ENCODE data around the gene MTMR2.

The MTMR2 gene

DNA sequence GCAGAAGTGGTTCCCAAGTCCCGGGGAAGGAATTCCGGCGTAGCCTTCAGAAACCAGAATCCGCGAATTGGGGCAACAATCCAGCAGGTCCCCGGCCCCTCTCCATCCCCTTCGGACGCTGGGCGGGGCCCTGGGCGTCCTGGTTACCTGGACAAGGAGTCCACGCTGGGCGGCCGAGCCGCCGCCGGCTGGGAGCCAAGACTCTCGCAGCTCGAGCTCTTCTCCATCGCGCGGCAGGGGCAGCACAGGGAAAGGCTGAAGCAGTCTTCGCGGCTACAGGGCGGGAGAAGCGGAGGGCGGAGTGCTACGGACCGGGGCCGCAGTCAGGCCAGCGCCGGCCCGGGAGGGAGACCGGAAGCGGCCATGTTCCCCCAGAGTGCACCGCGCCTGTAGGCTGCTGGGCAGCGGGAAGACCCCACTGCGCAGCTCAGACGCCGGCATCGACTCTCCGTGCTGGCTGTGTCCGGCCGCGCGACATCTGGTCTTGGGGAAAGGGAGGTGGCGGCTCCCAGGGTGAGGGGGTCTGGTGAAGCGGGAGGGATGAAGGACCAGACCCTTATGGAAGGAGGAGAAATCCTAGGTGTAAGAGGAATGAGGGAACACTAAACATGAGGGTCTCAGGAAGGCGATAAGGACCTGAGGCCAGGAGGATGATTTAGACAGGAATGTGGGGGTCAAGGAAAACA lies at the start of gene MTMR2:
TSS of gene MTMR2 (minus strand) at position 380 of the 686 bp plus-strand sequence. CDS start at position 227, 153 bp downstream.
- DNase-seq (ENCODE audit: low read depth): peak; percentile 28
- H3K4me3 ChIP-seq (ENCODE audit: low read depth, low read length): peak within 1 kb of the TSS; percentile 87

DNA sequence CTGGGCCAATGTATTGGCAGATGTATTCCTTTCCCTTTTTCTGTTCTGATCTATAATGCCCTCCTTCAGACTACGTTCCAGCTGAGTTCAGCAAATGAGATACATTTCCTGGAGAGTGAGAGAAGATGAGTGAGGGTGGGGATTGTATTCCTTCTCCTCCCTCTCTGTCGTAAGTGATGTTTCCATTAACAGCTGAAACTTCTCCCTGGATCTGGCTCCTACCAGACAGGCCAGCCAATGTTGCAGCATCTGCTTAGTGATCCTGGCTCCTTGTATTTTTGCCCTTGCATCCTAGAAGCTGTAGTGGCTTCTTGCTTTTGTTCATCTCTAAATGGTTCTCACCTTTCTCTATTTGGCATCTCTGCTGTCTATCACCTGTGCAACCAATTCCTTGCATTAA lies 48.2 kb upstream of the MTMR2 start:
- no peak overlapping the region for H3K4me3 ChIP-seq (ENCODE audit: low read depth, low read length)
- DNase-seq (ENCODE audit: low read depth): no peak

DNA sequence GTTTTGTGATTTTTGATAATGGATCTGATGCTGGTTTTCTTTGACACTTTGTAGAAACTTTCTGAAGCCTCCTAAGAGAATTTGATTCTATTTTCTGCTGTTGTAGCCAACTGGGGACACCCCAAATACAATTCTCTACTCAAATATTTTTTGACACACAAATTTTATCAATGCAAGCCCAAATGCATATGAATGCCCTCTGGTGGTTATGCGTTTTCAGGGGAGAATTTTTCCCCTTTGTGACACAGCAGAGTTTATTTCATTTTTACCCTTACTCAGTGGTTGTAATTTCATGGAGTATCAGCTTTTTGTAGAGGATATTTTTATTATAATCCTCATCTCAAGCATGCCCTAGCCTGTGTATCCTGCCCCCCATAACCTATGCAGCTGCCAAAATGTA lies 44.7 kb upstream of the MTMR2 start:
- DNase-seq (ENCODE audit: low read depth): no peak
- no peak overlapping the region for H3K4me3 ChIP-seq (ENCODE audit: low read depth, low read length)

DNA sequence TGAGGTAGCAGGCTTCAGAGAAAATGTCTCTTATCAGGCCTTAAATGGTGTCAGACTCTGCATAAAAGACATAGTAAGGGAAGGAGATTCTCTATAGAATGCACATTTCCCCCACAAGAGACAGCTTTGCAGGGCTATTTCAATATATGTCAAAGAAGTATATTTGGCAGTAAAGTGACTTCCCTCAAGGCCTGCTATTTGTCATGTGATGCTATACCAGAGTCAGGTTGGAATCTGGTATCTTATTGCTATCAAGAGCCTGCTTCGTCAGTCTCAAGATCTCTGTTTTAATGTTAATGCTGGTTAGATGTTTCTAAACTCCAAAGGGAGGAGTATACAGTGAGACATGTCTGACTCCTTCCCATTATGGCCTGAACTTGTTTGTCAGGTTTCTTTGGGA lies 40.4 kb upstream of the MTMR2 start:
- no peak for DNase-seq (ENCODE audit: low read depth)
- no peak overlapping the region for H3K4me3 ChIP-seq (ENCODE audit: low read depth, low read length)

DNA sequence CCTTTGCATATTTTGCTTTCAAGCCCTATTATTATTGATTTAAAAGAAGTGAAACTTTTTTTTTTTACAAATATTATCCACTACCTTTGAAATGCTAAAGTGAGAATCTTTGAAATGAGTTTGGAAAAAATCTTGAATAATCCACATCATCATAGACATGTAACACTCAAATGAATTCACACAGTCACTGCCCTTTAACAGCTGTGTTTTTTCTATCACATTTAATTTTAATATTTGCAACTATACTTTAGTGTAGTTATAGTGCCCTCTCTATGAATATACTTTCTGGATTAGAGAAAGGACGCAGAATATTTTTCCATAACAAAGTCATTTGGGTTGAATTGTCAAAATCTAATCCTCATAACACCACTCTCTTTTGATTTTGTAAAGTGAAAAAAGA lies 37.9 kb upstream of the MTMR2 start:
- no peak overlapping the region for H3K4me3 ChIP-seq (ENCODE audit: low read depth, low read length)
- no peak for DNase-seq (ENCODE audit: low read depth)

DNA sequence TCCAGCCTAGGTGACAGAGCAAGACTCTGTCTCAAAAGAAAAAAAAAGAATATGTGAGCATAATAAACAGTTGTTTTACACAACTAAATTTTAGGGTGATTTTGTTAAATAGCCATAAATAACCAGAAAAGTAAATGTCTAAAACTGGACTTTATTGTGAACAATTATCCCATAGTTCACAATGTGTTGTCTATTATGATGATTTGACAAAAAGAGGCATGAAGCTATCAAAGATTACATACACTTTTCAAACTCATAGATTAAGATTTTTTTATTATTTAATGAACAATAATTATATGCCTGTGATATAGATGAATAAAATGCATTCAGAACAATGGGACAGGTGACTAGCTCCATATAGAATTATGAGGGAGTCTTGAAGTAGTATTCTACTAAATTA lies 27.0 kb upstream of the MTMR2 start:
- no peak overlapping the region for H3K4me3 ChIP-seq (ENCODE audit: low read depth, low read length)
- DNase-seq (ENCODE audit: low read depth): no peak

DNA sequence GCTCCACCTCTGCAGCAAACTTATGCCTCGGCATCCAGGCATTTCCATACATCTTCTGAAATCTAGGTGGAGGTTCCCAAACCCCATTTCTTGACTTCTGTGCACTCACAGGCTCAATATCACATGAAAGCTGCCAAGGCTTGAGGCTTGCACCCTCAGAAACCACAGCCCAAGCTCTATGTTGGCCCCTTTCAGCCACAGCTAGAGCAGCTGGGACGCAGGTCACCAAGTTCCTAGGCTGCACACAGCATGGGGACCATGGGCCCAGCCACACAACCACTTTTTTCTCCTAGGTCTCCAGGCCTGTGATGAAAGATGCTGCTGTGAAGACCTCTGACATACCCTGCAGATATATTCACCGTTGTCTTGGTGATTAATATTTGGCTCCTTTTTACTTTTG lies 24.7 kb upstream of the MTMR2 start:
- H3K4me3 ChIP-seq (ENCODE audit: low read depth, low read length): no peak overlapping the region
- DNase-seq (ENCODE audit: low read depth): no peak

DNA sequence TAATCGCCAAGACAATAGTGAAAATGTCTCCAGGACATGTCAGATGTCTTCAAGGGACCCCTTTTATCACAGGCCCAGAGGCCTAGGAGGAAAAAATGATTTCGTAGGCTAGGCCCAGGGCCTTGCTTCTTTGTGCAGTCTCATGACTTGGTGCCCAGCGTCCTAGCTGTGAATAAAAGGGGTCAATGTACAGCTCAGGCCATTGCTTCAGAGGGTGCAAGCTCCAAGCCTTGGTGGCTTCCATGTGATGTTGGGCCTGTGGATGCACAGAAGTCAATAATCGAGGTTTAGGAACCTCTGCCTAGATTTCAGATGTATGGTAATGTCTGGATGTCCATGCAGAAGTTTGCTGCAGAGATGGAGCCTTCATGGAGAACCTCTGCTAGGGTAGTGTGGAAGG lies 20.7 kb upstream of the MTMR2 start:
- no peak overlapping the region for H3K4me3 ChIP-seq (ENCODE audit: low read depth, low read length)
- no peak for DNase-seq (ENCODE audit: low read depth)

DNA sequence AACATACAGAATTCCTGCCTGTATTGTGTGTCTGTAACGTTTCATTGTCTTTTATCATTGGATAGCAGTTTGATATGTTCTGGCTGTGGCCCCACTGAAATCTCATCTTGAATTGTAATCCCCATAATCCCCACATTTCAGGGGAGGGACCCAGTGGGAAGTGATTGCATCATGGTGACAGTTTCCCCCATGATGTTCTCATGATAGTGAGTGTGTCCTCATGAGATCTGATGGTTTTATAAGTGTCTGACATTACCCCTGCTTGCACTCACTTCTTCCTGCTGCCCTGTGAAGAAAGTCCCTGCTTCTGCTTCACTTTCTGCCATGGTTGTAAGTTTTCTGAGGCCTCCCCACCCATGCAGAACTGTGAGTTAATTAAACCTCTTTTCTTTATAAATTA lies 19.6 kb upstream of the MTMR2 start:
- no peak for DNase-seq (ENCODE audit: low read depth)
- no peak overlapping the region for H3K4me3 ChIP-seq (ENCODE audit: low read depth, low read length)

DNA sequence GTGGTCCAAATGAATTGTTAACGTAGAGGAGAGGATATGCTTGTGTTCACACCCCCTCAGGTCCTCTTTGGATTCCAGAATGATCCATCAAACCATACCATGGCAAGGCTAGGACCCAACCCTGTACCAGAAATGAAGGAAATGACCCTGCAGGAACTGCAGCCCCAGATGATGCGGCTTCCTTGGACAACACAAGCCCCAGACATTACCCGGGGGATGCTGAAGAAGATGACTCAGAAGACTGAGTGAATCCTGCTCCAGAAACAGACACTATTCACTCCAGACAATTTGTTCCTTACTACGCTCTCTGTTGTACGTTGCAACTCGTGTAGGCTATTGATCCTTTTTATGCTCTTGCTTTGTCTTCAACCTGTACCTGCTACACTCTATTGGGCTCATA lies 15.2 kb upstream of the MTMR2 start:
- H3K4me3 ChIP-seq (ENCODE audit: low read depth, low read length): no peak overlapping the region
- DNase-seq (ENCODE audit: low read depth): no peak

DNA sequence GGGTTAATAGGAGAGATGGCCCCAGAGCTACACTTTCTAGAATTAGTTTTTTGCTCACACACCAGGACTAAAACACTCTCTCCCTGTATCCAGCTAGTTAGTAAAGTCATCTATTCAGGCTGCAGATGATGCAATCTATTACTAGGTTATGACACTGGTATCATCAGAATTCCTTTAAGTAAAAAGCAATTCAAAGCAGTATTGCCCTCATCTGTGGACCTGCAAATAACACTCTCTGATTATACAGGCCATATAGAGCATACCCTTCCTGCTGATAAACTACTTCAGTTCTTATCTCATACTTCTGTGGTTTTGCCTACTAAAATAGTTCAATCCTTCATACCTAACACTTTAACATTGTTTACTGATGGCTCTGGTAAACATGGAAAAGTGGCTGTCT lies 13.5 kb upstream of the MTMR2 start:
- H3K4me3 ChIP-seq (ENCODE audit: low read depth, low read length): no peak overlapping the region
- DNase-seq (ENCODE audit: low read depth): no peak

DNA sequence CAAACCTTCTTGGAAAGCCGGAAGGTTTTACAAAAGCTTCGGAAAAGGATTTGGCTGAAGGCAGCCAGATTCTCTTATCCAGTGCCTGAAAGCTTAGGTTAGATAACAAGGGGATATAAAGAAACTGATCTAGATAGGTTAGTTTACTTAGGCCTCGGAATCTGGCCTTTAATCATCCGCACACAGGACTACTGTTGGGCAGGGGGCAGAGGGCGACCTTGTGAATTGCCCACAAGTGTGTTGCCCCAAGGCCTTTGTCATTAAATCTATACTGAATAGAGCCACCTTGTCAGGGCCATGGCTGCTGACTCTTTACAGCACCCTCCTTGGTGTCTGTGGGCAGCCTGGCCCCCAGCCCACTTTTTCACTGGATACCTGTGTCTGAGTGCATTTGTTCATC lies 9.7 kb upstream of the MTMR2 start:
- no peak overlapping the region for H3K4me3 ChIP-seq (ENCODE audit: low read depth, low read length)
- no peak for DNase-seq (ENCODE audit: low read depth)

DNA sequence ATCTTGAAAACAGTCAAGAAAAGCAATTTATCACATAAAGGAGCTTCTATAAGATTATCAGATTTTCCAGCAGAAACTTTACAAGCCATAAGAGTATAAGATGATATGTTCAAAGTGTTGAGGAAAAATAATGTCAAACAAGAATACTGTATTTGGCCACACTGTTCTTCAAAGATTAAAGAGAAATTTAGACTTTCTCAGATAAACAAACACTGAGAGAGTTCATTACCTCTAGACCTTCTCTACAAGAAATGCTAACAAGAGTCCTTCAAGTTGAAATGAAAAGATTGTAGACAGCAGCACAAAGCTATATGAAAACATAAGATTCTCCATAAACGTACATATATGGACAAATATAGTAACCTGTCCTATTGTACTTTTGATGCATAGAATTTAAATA lies 8.0 kb upstream of the MTMR2 start:
- DNase-seq (ENCODE audit: low read depth): no peak
- no peak overlapping the region for H3K4me3 ChIP-seq (ENCODE audit: low read depth, low read length)

DNA sequence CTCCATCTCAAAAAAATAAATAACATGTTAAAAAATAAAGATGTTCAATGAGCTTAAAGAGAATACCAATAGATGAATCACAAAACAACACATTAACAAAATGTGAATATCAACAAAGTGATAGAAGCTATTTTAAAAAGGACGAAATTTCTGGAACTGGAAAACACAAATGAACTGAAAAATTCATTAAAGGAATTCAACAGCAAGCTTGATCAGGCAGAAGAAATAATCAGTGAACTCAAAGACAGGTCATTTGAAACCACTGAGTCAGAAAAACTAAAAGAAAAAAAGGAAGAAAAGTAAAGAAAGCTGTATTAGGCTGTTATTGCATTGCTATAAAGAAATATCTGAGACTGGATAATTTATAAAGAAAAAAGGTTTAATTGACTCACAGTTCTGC lies 7.0 kb upstream of the MTMR2 start:
- no peak for DNase-seq (ENCODE audit: low read depth)
- no peak overlapping the region for H3K4me3 ChIP-seq (ENCODE audit: low read depth, low read length)

DNA sequence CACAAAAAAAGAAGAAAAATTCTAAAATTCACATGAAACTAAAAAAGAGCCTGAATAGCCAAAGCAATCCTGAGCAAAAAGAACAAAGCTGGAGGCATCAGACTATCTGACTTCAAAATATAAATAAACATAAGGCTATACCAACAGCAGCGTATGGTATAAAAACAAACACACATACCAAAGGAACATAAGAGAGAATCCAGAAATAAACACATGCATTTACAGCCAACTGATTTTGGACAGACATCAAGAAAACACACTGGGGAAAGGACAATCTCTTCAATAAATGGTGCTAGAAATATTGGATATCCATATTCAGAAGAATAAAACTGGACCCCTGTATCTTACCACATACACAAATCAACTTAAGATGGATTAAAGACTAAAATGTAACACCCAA lies 2.8 kb upstream of the MTMR2 start:
- no peak for DNase-seq (ENCODE audit: low read depth)
- H3K4me3 ChIP-seq (ENCODE audit: low read depth, low read length): no peak overlapping the region

DNA sequence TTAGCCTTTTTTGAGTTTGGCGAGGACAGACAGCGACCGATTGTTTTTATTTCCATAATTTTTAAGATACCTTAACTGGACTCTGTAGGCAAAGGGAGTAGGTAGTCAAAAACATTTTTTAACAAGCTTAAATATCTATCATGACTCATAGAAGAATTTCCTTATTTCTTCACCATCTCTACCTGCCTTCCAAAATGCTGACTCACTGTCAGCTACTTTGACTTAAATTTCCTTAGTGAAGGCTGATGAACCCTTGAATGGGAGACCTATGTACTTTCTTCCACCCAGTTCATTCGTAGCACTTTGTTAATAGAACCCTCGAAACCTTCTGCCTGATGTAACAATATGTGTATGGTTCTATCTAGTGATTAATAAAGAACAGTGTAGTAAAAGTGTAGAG lies 1.1 kb upstream of the MTMR2 start:
- H3K4me3 ChIP-seq (ENCODE audit: low read depth, low read length): peak overlapping the region; percentile 87
- no peak for DNase-seq (ENCODE audit: low read depth)

DNA sequence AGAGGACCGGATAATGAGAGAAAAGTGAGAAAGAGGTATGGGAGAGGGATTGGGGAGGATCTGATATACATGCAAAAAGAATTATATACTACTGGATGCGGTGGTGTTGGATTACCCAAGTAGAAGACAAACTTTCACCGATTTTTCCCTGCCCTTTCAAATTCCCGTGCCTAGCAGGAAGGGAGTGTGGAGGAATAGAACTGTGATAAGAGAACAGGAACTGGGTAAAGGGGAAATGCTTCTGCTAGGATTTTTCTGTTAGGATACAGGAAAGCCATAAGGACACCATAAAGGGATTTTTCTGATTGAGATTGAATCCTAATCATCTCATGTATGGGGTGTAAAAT lies 480 bp upstream of the MTMR2 start:
- no peak for DNase-seq (ENCODE audit: low read depth)
- H3K4me3 ChIP-seq (ENCODE audit: low read depth, low read length): peak overlapping the region; percentile 87

DNA sequence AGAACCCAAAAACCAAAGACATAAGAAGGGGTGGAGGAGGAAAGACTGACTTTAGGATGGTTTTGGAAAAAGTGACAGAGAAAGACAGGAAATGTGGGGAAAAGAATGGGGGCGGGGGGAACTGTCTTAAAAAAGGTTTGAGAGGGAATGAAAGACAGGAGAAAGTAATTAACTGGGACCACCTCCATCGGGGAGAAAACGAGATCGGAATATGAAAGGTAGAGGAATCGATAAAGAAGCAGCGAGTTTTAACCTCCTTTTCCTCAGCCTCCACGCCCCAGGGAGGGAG lies 524 bp downstream of the MTMR2 start:
- no peak for DNase-seq (ENCODE audit: low read depth)
- H3K4me3 ChIP-seq (ENCODE audit: low read depth, low read length): peak overlapping the region; percentile 87

DNA sequence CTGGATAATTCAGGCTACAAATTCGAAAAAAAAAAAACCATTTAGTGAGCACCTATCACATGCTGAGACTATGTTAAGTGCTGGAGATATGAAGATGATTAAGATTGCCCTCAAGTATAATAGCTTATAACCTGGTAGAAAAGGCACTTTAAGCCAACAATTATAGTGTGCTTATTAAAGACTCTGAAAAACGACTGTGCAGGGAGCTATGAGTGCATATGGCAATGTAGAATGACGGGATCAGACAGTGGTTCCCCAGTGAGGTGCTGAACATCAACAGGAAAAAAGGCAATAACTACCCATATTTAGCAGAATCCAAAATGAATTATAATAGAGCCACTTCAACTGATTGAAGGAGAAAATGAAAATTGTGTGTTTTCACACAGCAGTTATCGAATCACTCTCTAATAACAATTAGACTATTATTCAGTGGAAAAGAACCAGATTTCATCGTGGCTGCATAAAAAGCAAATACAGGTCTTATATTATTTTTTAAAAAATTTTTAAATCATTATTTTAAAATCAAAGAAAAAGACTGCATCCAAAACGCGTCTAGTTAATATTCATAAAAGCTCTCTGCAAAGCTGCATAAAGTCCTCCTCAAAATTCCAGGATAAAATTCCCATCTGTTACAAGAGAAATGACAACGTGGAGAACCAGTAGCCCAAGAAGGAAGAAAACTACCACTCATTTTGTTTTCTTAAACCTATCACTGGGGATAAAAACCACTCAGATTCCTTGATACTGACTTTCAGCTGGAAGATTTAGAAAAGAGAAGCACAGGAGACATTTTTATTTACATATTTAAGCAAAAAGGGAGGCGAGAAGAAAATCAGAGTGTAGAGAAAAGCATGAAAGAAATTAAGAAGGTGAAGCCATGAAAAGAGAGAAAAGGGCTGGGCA lies 1.1 kb downstream of the MTMR2 start:
- DNase-seq (ENCODE audit: low read depth): no peak
- peak overlapping the region; percentile 87 for H3K4me3 ChIP-seq (ENCODE audit: low read depth, low read length)

DNA sequence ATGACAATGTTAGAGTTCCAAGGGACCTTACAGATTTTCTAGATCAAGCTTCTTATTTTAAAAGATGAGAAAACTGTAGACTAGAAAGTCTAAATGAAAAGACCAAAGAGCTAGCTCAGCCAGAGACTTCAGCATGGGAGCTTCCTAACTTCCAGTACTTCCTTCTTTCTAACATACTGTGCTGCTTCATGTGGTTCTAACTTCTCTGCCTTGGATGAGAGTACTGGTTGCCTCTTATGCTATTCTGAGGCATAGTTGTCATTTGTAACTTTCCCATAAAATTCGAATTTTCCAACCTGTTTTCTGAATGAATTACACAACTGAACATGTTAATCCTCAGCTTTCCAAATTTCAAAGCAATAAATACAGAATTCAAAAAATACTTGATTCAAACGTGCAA lies 1.8 kb downstream of the MTMR2 start:
- H3K4me3 ChIP-seq (ENCODE audit: low read depth, low read length): no peak overlapping the region
- no peak for DNase-seq (ENCODE audit: low read depth)

DNA sequence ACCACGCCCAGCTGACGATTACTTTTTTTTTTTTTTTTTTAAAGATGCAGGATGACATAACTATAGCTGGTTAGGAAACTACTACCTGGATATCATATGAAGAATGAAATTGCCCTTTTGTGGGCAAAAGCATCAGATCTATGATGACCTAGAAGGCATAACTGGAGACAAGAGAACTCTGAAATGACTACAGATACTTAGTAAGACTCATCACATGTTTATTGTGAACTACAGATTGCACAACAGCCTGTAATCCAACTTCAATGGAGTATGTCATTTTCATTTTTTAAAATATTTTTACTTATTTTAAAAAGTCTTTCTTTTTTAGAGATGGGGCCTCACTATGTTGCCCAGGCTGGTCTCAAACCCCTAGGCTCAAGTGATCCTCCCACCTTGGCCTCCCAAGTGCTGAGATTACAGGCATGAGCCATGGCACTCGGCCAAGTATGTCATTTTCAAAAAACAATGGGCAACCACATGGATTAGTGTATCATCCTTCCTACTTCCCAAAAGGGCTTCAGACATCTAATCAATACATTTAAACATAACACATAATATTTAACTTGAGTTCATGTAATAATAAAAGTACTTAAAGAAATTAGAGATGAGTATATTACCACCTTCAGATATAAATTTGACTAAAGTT lies 3.3 kb downstream of the MTMR2 start:
- no peak overlapping the region for H3K4me3 ChIP-seq (ENCODE audit: low read depth, low read length)
- no peak for DNase-seq (ENCODE audit: low read depth)
